ENCODE measurements around the gene CD177.

- TF ChIP-seq CTCF (IDR thresholded peaks at IDR 0.05 in 8 of 11, conservative IDR thresholded peaks at IDR 0.05 in 3 of 11) (no peak), POLR2A (IDR thresholded peaks at IDR 0.05) (no peak)
Measured at GRCh38 chr19:43331435-43332010, 22.0 kb upstream of the CD177 start.
